ENCODE results near the gene IFNK.

IFNK gene

DNA sequence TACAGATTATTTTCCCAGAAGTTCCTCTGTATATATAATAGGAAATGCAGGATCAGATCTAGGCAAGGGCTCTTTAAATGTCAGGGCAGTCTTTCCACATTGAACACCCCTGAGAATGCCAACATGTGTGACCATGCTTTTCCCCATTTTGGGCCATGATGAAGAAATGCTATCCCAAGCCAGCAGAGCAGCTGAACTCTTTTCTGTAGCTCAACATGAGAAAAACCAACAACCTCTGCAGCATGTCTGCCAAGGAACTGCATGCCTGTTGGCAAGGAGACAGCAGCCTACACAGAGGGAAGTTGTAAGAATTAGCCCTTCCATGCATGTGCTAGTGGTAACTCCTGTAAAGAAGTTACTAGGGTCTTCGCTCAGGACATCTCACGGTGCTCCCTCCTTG, 9.5 kb upstream of the IFNK start:
- DNase-seq = no peak

DNA sequence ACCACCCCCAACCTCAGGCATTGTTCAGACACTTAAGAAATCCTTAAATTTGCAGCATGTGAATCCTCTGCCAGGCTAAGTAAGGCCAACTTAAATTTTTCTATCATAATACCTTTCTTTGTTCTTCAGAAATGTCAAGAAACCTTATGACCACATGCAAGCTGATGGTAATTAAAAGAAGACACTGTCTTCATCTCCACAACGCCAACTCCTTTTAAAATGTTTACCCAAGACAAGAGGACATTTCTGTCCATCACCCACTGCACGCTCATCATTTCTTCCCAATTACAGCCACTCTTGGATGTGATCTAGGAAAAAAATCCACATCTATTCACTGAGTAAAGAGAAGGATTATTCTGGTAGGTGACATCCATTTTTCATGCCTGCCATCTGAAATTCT, 6.1 kb upstream of the IFNK start:
- no peak for DNase-seq

DNA sequence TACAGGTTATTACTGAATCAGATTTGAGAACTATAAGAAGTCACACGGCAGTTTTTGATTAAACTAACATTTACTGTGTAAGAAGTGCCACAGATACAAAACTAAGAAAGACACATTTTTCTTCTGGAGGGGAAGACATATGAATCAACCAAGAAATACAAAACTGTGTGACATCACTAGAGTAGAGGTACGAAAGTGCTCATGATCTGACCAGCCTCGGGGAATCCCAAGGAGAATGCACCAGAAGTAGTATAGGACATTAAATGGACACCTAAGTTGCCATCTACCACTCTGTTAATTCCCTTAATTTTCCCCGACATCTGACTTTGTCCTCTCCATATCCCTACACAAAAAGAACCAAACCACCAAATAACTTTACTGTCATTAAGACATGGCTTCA, 5.3 kb upstream of the IFNK start:
- DNase-seq = no peak

DNA sequence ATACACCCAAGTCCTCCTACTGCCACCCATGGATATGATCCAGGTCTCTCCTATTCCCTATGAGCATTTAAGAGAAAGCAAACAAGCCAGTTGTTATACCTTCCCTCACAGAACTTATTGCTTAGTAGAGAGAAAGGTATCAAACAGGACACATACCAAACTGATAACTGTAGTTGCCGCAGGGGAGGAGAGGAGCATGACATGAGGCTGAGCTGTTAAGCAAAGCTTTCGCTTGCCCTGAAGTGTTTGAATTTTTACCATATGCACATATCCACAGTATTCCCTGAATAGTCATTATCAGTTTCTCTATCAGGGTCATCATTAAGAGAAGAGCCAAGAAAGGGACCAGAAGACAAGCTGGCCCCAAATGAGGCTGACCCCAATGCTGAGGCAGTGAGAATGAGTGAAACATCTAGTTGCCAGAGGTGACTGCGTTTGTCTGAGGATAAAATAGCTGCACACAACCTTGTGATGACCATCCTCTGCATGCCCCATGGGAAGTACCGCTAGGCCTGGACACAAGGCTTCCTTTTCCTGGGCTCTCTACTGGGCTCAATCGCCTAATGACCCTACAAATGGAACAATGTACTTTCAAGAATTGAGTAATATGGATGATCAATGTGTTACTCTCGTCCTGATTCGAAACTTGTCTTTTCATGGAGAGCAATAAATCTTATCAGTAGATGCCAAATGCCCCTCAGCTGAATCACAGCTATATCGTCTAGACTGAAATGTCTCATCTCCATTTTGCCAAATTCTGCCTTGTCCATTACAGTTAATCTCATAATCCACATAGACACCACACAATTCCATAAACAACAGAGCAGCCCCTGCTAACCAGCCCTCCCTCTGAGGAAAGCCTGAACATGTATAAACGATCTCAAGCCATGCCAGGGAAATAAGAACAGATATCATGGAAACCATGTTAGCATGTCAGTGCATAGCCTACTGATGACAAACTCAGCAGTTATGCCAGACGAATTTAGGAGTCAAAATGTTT, 4.3 kb upstream of the IFNK start:
- no peak for DNase-seq

DNA sequence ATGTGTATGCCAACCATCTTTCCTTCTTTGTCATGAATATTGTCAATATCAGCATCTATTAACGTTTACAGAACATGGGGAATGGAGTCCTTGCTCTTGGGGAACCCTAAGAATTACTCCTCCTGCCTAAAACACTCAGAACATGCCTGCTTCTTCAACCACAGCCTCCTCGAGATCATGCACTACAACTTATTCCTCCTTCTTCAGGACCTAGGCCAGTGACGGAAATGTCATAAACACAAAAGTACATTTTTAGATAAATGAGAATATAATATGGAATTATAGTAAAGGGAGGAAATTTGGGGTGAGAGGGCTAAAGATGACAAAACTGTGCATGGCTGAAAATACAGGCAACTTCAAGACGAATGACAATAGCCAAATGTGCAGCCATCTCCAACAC, 3.1 kb upstream of the IFNK start:
- no peak for DNase-seq

DNA sequence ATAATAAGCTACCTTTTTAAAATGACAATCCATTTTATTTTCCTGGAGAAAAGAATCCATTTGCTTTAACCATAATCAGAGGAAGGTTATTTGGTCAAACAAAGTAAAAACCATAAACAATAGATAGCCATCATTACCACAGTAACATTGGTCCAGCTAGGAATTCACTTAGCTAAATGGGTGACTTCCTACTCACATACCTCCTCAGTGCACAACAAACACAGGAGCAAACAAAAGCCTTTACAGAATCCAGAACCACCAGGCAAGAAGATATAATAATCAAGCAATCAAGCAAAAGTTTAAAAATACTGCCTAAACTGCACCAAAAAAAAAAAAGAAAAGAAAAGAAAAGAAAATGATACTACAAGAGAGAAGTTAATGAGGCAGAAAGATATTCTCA, 949 bp upstream of the IFNK start:
- no peak for DNase-seq

DNA sequence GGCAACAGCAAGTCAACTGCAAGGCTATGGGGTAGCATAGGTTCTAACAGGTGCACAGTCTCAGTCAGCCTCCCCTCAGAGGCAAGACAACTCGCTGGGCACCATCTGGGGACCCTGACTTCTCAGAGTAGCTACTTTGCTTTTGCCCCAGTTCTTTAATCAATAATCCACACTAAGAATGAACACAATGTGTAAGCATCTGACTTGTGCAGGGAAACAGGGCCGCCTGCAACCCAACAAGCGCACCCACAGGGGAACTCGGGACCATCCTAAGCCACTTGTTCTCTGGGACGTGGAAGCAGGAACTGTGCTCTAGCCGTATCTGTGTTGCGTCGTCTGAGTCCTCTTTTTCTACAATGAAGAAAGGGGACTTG, 3.6 kb downstream of the IFNK start:
- no peak for DNase-seq

DNA sequence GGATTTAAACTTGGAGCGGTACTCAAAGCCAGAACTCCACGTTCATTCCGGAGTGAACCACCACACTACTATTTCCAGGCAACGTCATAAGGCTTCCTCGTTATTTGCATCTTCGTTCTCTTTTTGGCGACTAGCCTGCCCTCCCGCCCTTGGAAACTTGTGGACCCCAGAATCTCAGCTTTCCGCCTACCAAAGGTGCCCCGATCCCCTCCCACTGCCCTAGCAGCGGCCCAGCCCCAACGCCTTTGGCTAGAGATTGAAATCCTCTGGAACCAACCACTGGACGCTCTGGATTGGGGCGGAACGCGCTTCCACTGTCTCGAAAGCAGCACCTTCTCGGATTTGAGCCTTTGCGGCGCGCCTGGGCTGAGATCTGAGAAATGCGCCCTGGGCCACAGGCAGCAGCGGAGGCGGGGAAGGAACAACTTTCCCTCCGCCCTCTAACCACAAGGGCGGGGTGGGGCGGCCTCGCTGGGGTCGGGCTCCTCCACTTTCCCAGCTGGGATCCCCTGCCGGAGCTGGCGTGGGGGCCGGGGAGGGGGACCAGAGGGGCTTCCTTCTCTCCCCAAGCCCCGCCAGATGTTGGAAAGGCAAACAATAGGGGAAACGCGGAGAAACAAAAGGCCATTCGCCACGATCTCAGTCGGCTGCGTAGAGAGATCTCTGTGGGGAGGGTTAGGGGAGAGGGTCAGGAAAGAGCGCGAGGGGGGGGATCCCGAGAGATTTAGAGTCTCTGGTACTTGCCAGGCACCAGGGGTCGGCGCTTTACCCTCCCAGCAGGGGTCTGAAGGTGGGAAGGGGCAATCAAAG, 4.2 kb downstream of the IFNK start:
- DNase-seq = peak; percentile 24

DNA sequence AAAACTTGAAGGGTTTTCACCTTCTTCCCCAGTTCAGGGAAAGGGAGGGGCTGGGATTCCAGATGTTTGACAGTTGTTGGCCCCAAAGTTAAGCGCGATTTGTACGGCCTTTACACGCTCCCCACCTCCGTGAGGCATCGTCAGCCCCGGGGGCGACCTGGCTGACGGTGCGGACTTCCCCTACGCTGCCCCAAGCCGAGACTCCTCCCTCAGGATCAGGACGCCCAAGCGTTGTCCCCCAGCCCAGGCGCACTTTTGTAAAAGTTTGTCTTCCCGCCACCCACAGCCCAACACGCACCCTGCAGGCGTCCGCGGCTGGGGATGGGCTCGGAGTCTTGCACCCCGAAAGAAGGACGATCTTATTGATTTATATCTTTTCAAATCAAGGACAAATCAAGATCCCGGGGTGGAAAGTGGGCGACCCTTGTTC, 4.8 kb downstream of the IFNK start:
- DNase-seq = peak; percentile 10

DNA sequence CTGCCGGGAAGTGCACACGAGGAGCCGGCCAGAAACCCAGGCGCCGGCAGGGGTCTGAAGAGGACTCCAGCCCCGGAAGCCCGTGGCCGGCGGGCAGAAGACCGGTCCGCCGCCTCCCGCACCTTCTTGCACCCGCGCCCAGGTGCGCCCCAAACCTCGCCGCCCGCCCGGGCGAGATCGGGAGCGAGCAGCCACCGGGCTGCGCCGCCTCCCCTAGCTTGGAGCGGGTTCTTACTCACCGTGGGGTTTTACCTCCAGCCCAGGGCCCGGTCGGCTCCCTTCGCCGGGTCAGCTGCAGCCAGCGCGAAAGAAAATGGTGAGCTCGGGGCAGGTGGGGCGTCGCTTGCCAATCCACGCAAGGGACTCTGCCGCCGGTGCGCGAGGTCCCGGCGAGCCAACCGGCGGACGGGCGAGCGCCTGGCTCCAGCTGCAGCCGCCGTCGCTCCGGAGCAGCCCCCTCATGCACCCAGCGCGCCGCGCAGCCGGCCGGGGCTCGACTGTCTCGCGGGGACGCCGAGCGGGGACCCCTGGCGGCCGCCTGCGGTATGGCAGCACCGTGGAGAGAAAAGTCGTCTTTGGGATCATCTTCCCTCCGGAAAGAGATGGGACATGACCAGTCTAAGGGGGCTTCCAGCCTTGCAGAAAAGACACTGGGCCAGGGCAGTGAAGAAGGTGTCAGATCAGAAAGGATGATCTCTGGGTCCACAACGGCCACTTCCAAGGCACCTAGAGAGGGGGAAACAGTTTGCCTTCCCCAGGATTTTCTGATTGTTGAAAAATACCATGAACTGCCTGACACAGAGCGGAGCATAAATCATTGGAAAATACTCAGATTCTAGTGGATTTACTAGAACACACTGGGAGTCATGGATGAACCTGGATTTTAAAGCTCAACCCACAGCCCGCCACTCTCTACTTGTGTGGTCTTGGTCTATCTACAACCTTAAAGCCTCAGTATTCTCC, 5.5 kb downstream of the IFNK start, which contains the start of gene MOB3B:
Gene MOB3B (minus strand): TSS at position 499 of the 963 bp plus-strand sequence. CDS start 74,264 bp downstream, outside the sequence.
- DNase-seq = peak; percentile 57

DNA sequence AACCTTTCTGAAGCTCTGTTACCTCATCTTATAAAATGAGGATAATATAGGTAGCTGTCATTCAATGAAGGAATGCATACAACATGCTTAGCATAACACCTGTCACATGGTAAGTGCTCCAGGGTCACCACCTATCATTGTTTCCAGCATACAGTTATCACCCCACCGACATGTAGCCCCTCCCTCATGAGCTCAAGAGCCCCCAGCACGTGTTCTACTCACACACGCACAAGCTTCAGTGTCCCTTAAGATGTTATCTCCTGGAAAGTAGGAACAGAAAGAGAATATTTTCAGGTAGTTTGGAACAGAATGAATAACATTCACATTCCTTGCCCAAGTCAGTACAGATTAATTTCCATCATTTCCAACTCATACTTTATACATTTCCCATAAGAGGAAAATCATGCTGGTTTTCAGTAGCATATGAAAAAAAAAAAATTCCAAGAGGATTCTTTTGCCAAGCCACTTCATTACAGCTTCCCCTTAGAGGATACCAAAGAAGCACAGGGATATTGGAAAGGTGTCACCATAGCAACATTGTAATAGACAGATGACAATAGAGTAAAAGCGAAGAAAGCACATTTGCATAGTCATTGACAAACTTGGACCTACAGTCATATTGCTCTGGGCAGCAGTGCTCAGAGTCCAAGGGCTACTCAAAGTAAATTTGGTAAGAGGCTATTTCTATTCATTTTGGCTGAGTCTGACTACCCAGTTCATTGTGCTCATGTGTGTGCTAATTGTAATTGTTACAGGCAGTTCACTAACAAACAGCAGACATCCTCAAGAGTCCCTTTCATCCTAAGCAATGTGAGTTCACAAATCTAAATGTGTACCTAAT, 7.0 kb downstream of the IFNK start:
- DNase-seq = no peak

DNA sequence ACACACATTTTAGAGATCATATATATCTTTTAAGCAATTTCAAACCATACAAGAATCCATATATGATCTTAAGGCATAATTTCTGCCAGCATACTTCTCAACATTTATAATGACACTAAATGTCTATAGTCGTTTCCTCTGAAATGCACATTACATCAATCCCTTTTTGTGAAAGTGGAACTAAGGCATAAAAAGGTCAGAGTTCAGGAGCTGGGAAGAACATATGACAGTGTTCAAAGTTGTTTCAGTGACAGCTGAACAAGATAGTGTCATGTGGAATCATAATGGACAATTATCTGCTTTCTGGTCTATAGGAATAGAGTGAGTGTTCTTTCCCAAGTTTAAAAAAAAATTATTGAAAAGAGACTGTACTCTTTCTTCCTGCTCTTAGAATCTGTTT, 8.0 kb downstream of the IFNK start:
- DNase-seq = no peak

DNA sequence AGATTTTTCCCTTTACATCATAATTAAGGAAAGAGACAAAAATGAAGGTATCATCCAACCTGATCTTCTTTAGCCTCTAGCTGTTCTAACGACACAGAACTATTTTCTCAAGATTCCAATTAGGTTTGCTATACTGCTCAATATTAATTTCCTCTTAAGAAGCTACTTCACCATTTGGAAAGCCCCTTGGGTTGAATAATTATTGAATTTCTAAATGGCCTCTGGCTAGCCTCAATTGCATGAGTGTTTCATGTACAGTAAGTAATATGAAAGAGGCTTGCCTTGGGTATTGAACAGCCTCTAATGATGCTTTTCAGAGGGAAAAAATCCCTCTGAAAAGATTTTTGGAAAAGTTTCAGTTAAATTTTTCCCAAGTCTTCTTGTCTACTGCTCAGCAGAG, 9.2 kb downstream of the IFNK start:
- DNase-seq = no peak

DNA sequence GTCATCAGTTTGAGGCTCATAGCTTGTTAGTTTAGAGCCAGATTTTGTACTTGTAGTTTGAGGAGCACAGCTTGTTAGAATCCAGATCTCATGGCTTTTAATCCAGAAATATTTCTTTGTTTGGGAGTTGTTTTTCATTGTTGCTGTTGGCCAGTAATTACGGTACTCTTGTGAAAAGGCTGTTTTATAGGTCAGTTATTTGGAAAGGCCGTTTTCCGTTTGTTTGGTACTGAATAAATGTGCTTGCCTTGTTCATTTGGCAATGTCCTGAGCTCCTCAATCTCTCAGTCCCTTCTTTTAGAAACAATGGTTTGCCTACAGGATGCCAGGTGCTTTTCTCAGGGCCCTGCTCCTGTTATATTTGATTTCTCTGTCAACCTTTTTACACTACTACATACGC, 10.0 kb downstream of the IFNK start:
- no peak for DNase-seq

DNA sequence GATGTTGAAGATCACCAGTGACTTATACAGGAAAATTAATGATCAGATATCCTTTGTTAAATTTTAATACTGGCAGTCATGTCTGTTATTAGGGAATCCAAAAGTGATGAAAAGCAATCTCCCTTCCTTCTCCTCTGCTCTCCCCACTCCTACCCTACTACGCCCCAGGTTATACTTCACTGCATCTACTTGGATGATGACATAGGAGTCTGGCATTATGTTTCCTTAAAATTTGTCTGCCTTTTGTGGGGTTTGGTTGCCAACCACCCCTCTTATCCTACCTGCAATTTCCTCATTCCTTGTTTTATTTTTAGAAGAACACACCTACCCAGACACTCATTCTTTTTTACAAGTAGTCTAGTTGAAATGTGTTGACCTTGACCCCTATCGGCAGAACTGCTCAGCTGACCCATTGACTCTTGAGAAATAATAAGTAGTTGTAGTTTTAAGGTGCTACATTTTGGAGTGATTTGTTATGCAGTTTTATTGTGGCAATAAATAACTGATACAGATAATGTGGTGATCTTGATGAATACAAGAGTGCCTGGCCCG, 10.6 kb downstream of the IFNK start:
- DNase-seq = no peak

DNA sequence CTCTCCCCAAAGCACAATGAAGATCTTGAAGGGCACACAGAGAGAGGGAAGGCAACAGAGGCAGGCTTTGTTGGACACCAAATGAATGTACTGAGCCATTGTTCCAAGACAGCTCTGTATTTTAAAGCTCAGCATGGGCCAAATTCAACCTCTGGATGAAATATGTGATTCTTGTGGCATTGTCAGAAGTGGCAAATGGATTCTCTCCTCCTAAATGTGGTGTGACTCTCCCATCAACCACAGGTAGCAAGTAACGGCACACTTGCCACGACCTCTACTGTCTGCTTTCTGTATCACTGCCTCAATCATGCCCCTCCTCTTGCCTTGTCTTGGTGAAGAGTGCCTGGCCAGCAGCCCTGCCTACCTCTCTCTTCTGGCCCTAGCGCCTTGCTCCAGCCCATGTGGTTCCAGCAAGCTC, 11.6 kb downstream of the IFNK start:
- DNase-seq = no peak

DNA sequence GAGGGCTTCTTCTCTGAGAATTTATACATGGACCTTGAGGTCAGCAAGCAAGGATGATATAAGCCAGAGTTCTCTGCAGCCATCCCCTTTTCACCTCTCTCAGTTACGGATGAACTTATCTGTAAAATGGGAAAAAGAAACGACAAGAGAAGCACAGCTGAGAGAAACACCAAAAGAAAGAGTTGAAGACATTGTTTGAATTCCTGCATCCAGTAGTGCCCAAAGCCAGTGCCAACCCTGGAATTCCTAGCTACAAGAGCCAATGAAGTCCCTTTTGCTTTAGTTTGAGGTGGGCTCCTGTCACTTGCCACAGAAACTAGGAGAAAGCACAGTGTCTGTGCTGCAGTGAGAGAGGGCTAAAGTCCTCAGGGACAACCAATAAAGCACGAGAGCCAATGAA, 12.1 kb downstream of the IFNK start:
- DNase-seq = no peak

DNA sequence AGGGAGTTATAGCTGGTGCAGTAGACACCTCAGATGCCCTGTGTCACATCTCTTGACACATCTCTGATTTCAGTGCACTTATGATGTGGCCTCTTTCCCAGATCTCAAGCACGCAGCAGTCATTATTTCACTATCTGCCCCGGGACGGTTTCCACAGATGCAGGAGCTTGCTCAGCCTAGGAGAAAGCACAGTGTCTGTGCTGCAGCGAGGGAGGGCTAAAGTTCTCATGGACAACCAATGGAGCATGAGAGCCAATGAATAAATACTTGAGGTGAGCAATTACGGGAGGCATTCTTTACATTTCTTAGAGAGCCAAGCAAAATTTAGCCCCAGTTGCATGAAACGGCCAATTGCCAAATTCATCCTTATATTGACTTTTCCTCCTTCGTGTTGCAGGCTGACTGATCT, 12.9 kb downstream of the IFNK start:
- DNase-seq = no peak

DNA sequence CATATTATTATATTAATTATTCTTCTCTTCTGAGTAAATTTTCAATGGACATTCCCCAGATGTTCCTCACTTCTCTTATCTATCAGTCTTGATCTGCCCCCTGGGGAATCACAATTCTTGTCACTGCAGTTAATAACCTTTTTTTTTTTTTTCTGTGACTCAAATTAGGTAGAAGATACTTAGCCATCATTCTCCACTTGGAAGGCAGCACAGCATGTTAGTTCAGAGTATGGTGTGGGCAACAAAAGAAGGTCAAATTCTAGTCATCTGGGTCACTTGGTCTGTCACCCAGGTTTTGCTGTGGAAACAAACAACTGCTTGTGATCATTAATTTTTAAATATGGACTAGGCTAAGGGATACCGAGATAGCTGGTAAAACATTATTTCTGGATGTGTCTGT, 13.7 kb downstream of the IFNK start:
- DNase-seq = no peak

DNA sequence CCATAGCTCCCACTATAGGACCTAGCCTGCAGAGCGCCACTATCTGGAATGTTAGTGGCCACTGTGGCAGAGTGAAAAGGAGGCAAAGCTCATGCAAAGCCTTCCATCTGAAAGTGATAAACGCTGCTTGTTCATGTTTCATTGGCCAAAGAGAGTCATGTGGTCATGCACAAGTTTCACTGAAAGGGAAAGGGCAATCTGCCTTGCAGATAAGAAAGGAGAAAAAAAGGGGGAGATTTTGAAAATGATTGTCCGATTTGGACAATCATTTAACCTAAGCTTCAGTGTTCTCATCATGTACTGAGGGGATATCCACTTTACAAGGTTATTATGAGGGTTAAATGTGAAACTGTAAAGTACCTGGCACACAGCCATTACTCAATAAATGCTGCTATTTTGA, 14.6 kb downstream of the IFNK start:
- DNase-seq = no peak

All from activated CD4-positive, alpha-beta T cell treated with anti-CD3 and anti-CD28 coated beads for 1 hour (primary cell).